Astrocyte (in vitro differentiated cells and primary cell): ENCODE data around the gene RNF212B. TPM values are rescaled to one million over a fixed set of nuclear protein-coding genes. Genes with fewer than 3 reads are reported as not detected.

ENCODE experiments used
- DNase-seq: peaks from one replicate; pipeline ENCODE4 v3.0.0-alpha.2; 2010; ENCODE audit warnings: low read depth
- FAIRE-seq: peaks from 2 replicates; lab custom pipeline; 2011; peaks lifted over from hg19 to GRCh38; lab: Jason Lieb, UNC
- H2AFZ ChIP-seq: 2 replicates; pipeline ENCODE4 v1.6.0; 2012; ENCODE audit warnings: low read depth, low read length, inconsistent platforms
- H3K27ac ChIP-seq: 2 replicates; pipeline ENCODE4 v1.5.1; 2011; ENCODE audit warnings: low read depth, low read length, inconsistent platforms
- H3K27me3 ChIP-seq: 2 replicates; pipeline ENCODE4 v1.6.0; 2011; ENCODE audit warnings: low read length, inconsistent platforms; ENCODE audit not compliant: insufficient read depth
- H3K36me3 ChIP-seq: 2 replicates; pipeline ENCODE4 v1.5.1; 2011; ENCODE audit warnings: low read length, inconsistent platforms; ENCODE audit not compliant: insufficient read depth
- H3K4me1 ChIP-seq: 2 replicates; pipeline ENCODE4 v1.5.1; 2011; ENCODE audit warnings: low read length, inconsistent platforms; ENCODE audit not compliant: insufficient read depth
- H3K4me2 ChIP-seq: 2 replicates; pipeline ENCODE4 v1.6.0; 2012; ENCODE audit warnings: low read length, inconsistent platforms
- H3K4me3 ChIP-seq: 2 replicates; pipeline ENCODE4 v1.5.1; 2011; ENCODE audit warnings: low read depth, mild to moderate bottlenecking, low read length, inconsistent platforms; ENCODE audit not compliant: insufficient read depth
- H3K79me2 ChIP-seq: 2 replicates; pipeline ENCODE4 v1.6.0; 2012; ENCODE audit warnings: mild to moderate bottlenecking, low read length, inconsistent platforms; ENCODE audit not compliant: insufficient read depth
- H3K9ac ChIP-seq: 2 replicates; pipeline ENCODE4 v1.6.0; 2012; ENCODE audit warnings: mild to moderate bottlenecking, low read length, inconsistent platforms
- H3K9me3 ChIP-seq: 2 replicates; pipeline ENCODE4 v1.5.1; 2012; ENCODE audit warnings: low read depth, mild to moderate bottlenecking, low read length, inconsistent platforms; ENCODE audit not compliant: insufficient read depth
- H4K20me1 ChIP-seq: 2 replicates; pipeline ENCODE4 v1.6.0; 2012; ENCODE audit warnings: low read length, inconsistent platforms; ENCODE audit not compliant: insufficient read depth
- H3K27ac Mint-ChIP-seq: one replicate; pipeline ENCODE4 v1.8.0; 2021; ENCODE audit warnings: mild to moderate bottlenecking, mixed read lengths; ENCODE audit not compliant: unreplicated experiment
- H3K27me3 Mint-ChIP-seq: one replicate; pipeline ENCODE4 v1.8.0; 2021; ENCODE audit warnings: low read depth, mixed read lengths; ENCODE audit not compliant: unreplicated experiment
- H3K36me3 Mint-ChIP-seq: one replicate; pipeline ENCODE4 v1.8.0; 2021; ENCODE audit warnings: low read depth, mixed read lengths; ENCODE audit not compliant: unreplicated experiment
- H3K4me1 Mint-ChIP-seq: one replicate; pipeline ENCODE4 v1.8.0; 2021; ENCODE audit warnings: low read depth, mixed read lengths; ENCODE audit not compliant: unreplicated experiment
- H3K4me3 Mint-ChIP-seq: one replicate; pipeline ENCODE4 v1.8.0; 2021; ENCODE audit warnings: mild to moderate bottlenecking, moderate library complexity, mixed read lengths; ENCODE audit not compliant: unreplicated experiment
- H3K9me3 Mint-ChIP-seq: one replicate; pipeline ENCODE4 v1.8.0; 2021; ENCODE audit warnings: mild to moderate bottlenecking, mixed read lengths; ENCODE audit not compliant: unreplicated experiment
- EZH2 ChIP-seq: IDR thresholded peaks from 2 replicates; pipeline ENCODE4 v1.6.1; 2012; ENCODE audit warnings: mild to moderate bottlenecking, low read length, inconsistent platforms; ENCODE audit not compliant: insufficient read depth
- total RNA-seq: library from RNA; stranded (reverse); gene quantifications from 2 replicates; pipeline ENCODE4 v1.2.1, GENCODE V29; 2021
- TF ChIP-seq, protein P1 (sequence below): IDR thresholded peaks from 2 replicates; pipeline ENCODE4 v1.5.1; 2011; ENCODE audit warnings: low read depth, mild to moderate bottlenecking, inconsistent platforms, low read length, moderate library complexity; ENCODE audit not compliant: insufficient read depth

Gene RNF212B
- total RNA-seq, 1 donor from 2014 or later: not detected

DNA sequence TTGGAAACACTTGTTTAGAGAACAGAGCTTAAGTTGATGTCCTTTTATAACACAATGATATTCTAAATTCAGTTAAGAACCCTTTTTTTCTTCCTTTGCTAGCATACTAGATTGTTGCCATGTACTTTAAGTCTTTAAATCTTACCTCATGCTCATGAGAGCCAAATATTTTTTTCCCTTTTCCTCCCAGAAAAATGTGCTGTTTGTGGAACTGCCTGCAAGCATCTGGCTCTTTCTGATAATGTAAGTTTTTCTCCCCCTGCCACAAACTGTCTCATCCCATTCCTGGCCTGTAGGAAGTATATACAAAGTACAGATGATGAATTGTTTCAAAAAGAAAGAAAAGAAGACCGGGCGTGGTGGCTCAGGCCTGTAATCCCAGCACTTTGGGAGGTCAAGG is 5.3 kb downstream of the RNF212B start:
- no peaks in the 10 kb centered on the region for H4K20me1 ChIP-seq
- no peak for DNase-seq
- H3K36me3 ChIP-seq: no peaks in the 10 kb centered on the region
- H3K27me3 ChIP-seq: peaks cover 5% of the 10 kb centered on the region
- H3K4me2 ChIP-seq: no peak overlapping the region
- Mint-ChIP-seq H3K36me3 (no peaks in the 10 kb centered on the region), H3K4me3 (no peak overlapping the region), H3K9me3 (no peaks in the 10 kb centered on the region), H3K4me1 (no peaks in the 10 kb centered on the region), H3K27ac (no peak overlapping the region), H3K27me3 (no peaks in the 10 kb centered on the region)
- peaks cover under 1% of the 10 kb centered on the region for H3K4me1 ChIP-seq
- H2AFZ ChIP-seq: no peak overlapping the region
- H3K27ac ChIP-seq: no peak overlapping the region
- no peaks in the 10 kb centered on the region for H3K9me3 ChIP-seq
- no peak for TF ChIP-seq EZH2
- TF ChIP-seq, protein P1, sequence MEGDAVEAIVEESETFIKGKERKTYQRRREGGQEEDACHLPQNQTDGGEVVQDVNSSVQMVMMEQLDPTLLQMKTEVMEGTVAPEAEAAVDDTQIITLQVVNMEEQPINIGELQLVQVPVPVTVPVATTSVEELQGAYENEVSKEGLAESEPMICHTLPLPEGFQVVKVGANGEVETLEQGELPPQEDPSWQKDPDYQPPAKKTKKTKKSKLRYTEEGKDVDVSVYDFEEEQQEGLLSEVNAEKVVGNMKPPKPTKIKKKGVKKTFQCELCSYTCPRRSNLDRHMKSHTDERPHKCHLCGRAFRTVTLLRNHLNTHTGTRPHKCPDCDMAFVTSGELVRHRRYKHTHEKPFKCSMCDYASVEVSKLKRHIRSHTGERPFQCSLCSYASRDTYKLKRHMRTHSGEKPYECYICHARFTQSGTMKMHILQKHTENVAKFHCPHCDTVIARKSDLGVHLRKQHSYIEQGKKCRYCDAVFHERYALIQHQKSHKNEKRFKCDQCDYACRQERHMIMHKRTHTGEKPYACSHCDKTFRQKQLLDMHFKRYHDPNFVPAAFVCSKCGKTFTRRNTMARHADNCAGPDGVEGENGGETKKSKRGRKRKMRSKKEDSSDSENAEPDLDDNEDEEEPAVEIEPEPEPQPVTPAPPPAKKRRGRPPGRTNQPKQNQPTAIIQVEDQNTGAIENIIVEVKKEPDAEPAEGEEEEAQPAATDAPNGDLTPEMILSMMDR: no peak
- no peaks in the 10 kb centered on the region for H3K79me2 ChIP-seq
- no peak overlapping the region for H3K4me3 ChIP-seq
- no peak for FAIRE-seq
- no peak overlapping the region for H3K9ac ChIP-seq

- TF ChIP-seq EZH2: no peak
- TF ChIP-seq, protein P1: no peak
- Histone ChIP-seq H4K20me1 (no peaks in the 10 kb centered on the region), H3K4me3 (no peak overlapping the region), H3K36me3 (no peaks in the 10 kb centered on the region), H3K27ac (no peak overlapping the region), H3K4me2 (no peak overlapping the region), H3K79me2 (no peaks in the 10 kb centered on the region), H3K4me1 (no peaks in the 10 kb centered on the region), H3K27me3 (peaks cover 3% of the 10 kb centered on the region), H3K9me3 (no peaks in the 10 kb centered on the region), H3K9ac (no peak overlapping the region), H2AFZ (no peak overlapping the region)
- no peak for DNase-seq
- no peaks in the 10 kb centered on the region for H3K9me3 Mint-ChIP-seq
- FAIRE-seq: no peak
- H3K27me3 Mint-ChIP-seq: no peaks in the 10 kb centered on the region
- no peak overlapping the region for H3K4me3 Mint-ChIP-seq
- no peaks in the 10 kb centered on the region for H3K36me3 Mint-ChIP-seq
- no peak overlapping the region for H3K27ac Mint-ChIP-seq
- no peaks in the 10 kb centered on the region for H3K4me1 Mint-ChIP-seq
Measured at GRCh38 chr14:23245282-23245681, 7.5 kb downstream of the RNF212B start.

- no peak overlapping the region for H3K4me2 ChIP-seq
- H3K9ac ChIP-seq: no peak overlapping the region
- TF ChIP-seq EZH2: no peak
- TF ChIP-seq, protein P1: no peak
- Mint-ChIP-seq H3K9me3 (no peaks in the 10 kb centered on the region), H3K36me3 (no peaks in the 10 kb centered on the region), H3K27ac (no peak overlapping the region), H3K4me1 (no peaks in the 10 kb centered on the region), H3K27me3 (peaks cover 3% of the 10 kb centered on the region), H3K4me3 (no peak overlapping the region)
- no peak overlapping the region for H3K4me3 ChIP-seq
- no peaks in the 10 kb centered on the region for H3K79me2 ChIP-seq
- FAIRE-seq (no peak), DNase-seq (no peak)
- H3K27me3 ChIP-seq: no peaks in the 10 kb centered on the region
- no peak overlapping the region for H2AFZ ChIP-seq
- H3K27ac ChIP-seq: no peak overlapping the region
- no peaks in the 10 kb centered on the region for H3K9me3 ChIP-seq
- no peaks in the 10 kb centered on the region for H4K20me1 ChIP-seq
- H3K36me3 ChIP-seq: no peaks in the 10 kb centered on the region
- no peaks in the 10 kb centered on the region for H3K4me1 ChIP-seq
Measured at GRCh38 chr14:23248601-23249000, 10.9 kb downstream of the RNF212B start.
